GM18861 (cell line): ENCODE data around the gene BMPR1B.
"Not testable (repeated sequence)": the region's sequence is repeated elsewhere in the genome, so short reads cannot be mapped to it uniquely, and the experiment has no call there.

Experiments used
- ATAC-seq: cut with Tn5 transposase; IDR thresholded peaks from one replicate; pipeline ENCODE4 v1.9.1; 2021; ENCODE audit not compliant: unreplicated experiment

Gene BMPR1B

GRCh38 chr4:95122001-95122400, 364.2 kb downstream of the BMPR1B start:
- no peak for ATAC-seq

GRCh38 chr4:95124906-95125504, 367.2 kb downstream of the BMPR1B start:
- ATAC-seq: no peak

GRCh38 chr4:95129031-95129430, 371.3 kb downstream of the BMPR1B start:
- ATAC-seq: no peak

GRCh38 chr4:95129821-95130311, 372.1 kb downstream of the BMPR1B start:
- no peak for ATAC-seq

- ATAC-seq: not testable (repeated sequence)
These were observed 376.3 kb downstream of the BMPR1B start for GRCh38 chr4:95134016-95134415.

GRCh38 chr4:95139424-95139823, 381.7 kb downstream of the BMPR1B start:
- ATAC-seq: not testable (repeated sequence)

- ATAC-seq: no peak
These were observed 383.6 kb downstream of the BMPR1B start for GRCh38 chr4:95141361-95141760.

GRCh38 chr4:95142932-95143331, 385.2 kb downstream of the BMPR1B start:
- no peak for ATAC-seq

GRCh38 chr4:95151255-95151654, 393.5 kb downstream of the BMPR1B start:
- ATAC-seq: no peak

- ATAC-seq: no peak
These were observed 395.4 kb downstream of the BMPR1B start for GRCh38 chr4:95153182-95153581.

GRCh38 chr4:95155759-95156451, 398.1 kb downstream of the BMPR1B start:
- ATAC-seq: peak; percentile 82

GRCh38 chr4:95156452-95156765, 398.7 kb downstream of the BMPR1B start:
- ATAC-seq: no peak

GRCh38 chr4:95157596-95157995, 399.8 kb downstream of the BMPR1B start:
- ATAC-seq: no peak

- ATAC-seq: no peak
These were observed 400.3 kb downstream of the BMPR1B start for GRCh38 chr4:95158045-95158444.

- no peak for ATAC-seq
These were observed 400.9 kb downstream of the BMPR1B start for GRCh38 chr4:95158626-95159025.

GRCh38 chr4:95159384-95159783, 401.6 kb downstream of the BMPR1B start:
- no peak for ATAC-seq

- ATAC-seq: no peak
These were observed 404.2 kb downstream of the BMPR1B start for GRCh38 chr4:95161781-95162469.

GRCh38 chr4:95162867-95163266, 405.1 kb downstream of the BMPR1B start:
- ATAC-seq: no peak

GRCh38 chr4:95165926-95166524, 408.3 kb downstream of the BMPR1B start:
- peak; percentile 90 for ATAC-seq

- no peak for ATAC-seq
These were observed 410.1 kb downstream of the BMPR1B start for GRCh38 chr4:95167805-95168204.

GRCh38 chr4:95170176-95170575, 412.4 kb downstream of the BMPR1B start:
- no peak for ATAC-seq

GRCh38 chr4:95171377-95171776, 413.6 kb downstream of the BMPR1B start:
- ATAC-seq: not testable (repeated sequence)
